ENCODE data around the gene CTNNA2. TPM values are rescaled to one million over a fixed set of nuclear protein-coding genes. Genes with fewer than 3 reads are reported as not detected.

The CTNNA2 gene
- total and polyA plus RNA-seq, 9 of the 15 experiments (the other 6 are each of a cell fraction or from before 2014, with no cell fraction given): 0.03 to 0.40 (median 0.15) TPM

GRCh38 chr2:80489717-80490116 is 976.9 kb downstream of the CTNNA2 start:
- Histone ChIP-seq H4K20me1 (replicated peaks; ENCODE audit: control insufficient read depth, insufficient read depth, low read length) (no peaks in the 10 kb centered on the region), H2AFZ (ENCODE audit: low read depth, low read length) (no peak overlapping the region), H3K9me3 (replicated peaks; ENCODE audit: control insufficient read depth, insufficient read depth, low read depth, low read length) (no peaks in the 10 kb centered on the region), H3K27ac (ENCODE audit: extremely low read depth, low read depth, low read length) (no peak overlapping the region), H3K9me1 (ENCODE audit: control insufficient read depth, insufficient read depth, low read length) (no peaks in the 10 kb centered on the region), H3K4me3 (no peak overlapping the region), H3K4me1 (replicated peaks in 1 of 2; ENCODE audit: control insufficient read depth in 2 of 2, insufficient read depth in 2 of 2, low read length in 2 of 2) (no peaks in the 10 kb centered on the region), H3K27me3 (ENCODE audit: control insufficient read depth in 2 of 2, insufficient read depth in 2 of 2, low read length in 2 of 2) (no peaks in the 10 kb centered on the region), H3K9ac (ENCODE audit: insufficient read depth in 1 of 2, low read depth in 2 of 2, low read length in 2 of 2) (no peak overlapping the region), H3K79me2 (ENCODE audit: control insufficient read depth, insufficient read depth, low read length) (no peaks in the 10 kb centered on the region), H3K4me2 (ENCODE audit: insufficient read depth, low read length) (no peak overlapping the region), H3K36me3 (ENCODE audit: control insufficient read depth, insufficient read depth, low read length) (no peaks in the 10 kb centered on the region)
- ATAC-seq: no peak
- POLR2A ChIA-PET: no interaction called here
- WGBS (ENCODE audit: insufficient coverage, low coverage, missing lambda C conversion rate): 2% methylated on average over 3 of the region's 3 CpGs
- no peak for TF ChIP-seq ID3 (CRISPR knock-in tag; IDR thresholded peaks at IDR 0.05)
- TF ChIP-seq ID3 (tag; IDR thresholded peaks at IDR 0.05): no peak
- peak; percentile 72 for TF ChIP-seq MEIS2 (IDR thresholded peaks at IDR 0.05; ENCODE audit: partially characterized antibody)
- TF ChIP-seq PKNOX1 (IDR thresholded peaks at IDR 0.05): peak; percentile 50; the same call in 1 of the 2 replicates
- DNase-seq (ENCODE audit: extremely low read depth in 1 of 4, low spot score in 3 of 4): no peak
- intact Hi-C loops (cut with micrococcal nuclease) (no loop called here), in situ Hi-C loops (cut with MboI) (no loop called here)
- CTCF ChIA-PET (ENCODE audit: low intra/inter-chr PET ratio): no interaction called here
- no peak for FAIRE-seq
- no TSS peak for BruUV-seq (replicated peaks)

GRCh38 chr2:80490964-80491363 is 978.1 kb downstream of the CTNNA2 start:
- H3K4me3 ChIP-seq: no peak overlapping the region
- H3K36me3 ChIP-seq (ENCODE audit: control insufficient read depth, insufficient read depth, low read length): no peaks in the 10 kb centered on the region
- in situ Hi-C loops (cut with MboI): no loop called here
- TF ChIP-seq PHB (CRISPR knock-in tag; IDR thresholded peaks at IDR 0.05) (no peak), VEZF1 (CRISPR knock-in tag; IDR thresholded peaks at IDR 0.05) (no peak), CBFB (CRISPR knock-in tag; IDR thresholded peaks at IDR 0.05) (no peak), HMGN3 (IDR thresholded peaks at IDR 0.05; ENCODE audit: borderline replicate concordance, extremely low read depth, insufficient read length, low read depth, low read length) (no peak), ZC3H8 (IDR thresholded peaks at IDR 0.05) (no peak), HOMEZ (CRISPR knock-in tag; IDR thresholded peaks at IDR 0.05) (no peak), PKNOX1 (IDR thresholded peaks at IDR 0.05) (no peak), ZNF263 (CRISPR knock-in tag; IDR thresholded peaks at IDR 0.05; ENCODE audit: borderline replicate concordance) (no peak)
- no peak overlapping the region for H3K4me2 ChIP-seq (ENCODE audit: insufficient read depth, low read length)
- H3K79me2 ChIP-seq (ENCODE audit: control insufficient read depth, insufficient read depth, low read length): no peaks in the 10 kb centered on the region
- no TSS peak for BruUV-seq (replicated peaks)
- ATAC-seq (no peak), FAIRE-seq (no peak), DNase-seq (ENCODE audit: extremely low read depth in 1 of 4, low spot score in 3 of 4) (no peak)
- no peaks in the 10 kb centered on the region for H3K4me1 ChIP-seq (replicated peaks in 1 of 2; ENCODE audit: control insufficient read depth in 2 of 2, insufficient read depth in 2 of 2, low read length in 2 of 2)
- intact Hi-C loops (cut with micrococcal nuclease): no loop called here
- H3K27me3 ChIP-seq (ENCODE audit: control insufficient read depth in 2 of 2, insufficient read depth in 2 of 2, low read length in 2 of 2): no peaks in the 10 kb centered on the region
- no peaks in the 10 kb centered on the region for H4K20me1 ChIP-seq (replicated peaks; ENCODE audit: control insufficient read depth, insufficient read depth, low read length)
- CTCF ChIA-PET (ENCODE audit: low intra/inter-chr PET ratio): no interaction called here
- no peak overlapping the region for H2AFZ ChIP-seq (ENCODE audit: low read depth, low read length)
- no peaks in the 10 kb centered on the region for H3K9me3 ChIP-seq (replicated peaks; ENCODE audit: control insufficient read depth, insufficient read depth, low read depth, low read length)
- H3K9ac ChIP-seq (ENCODE audit: insufficient read depth in 1 of 2, low read depth in 2 of 2, low read length in 2 of 2): no peak overlapping the region
- POLR2A ChIA-PET: no interaction called here
- no peak overlapping the region for H3K27ac ChIP-seq (ENCODE audit: extremely low read depth, low read depth, low read length)
- 1% methylated on average over 4 of the region's 4 CpGs for WGBS (ENCODE audit: insufficient coverage, low coverage, missing lambda C conversion rate)
- H3K9me1 ChIP-seq (ENCODE audit: control insufficient read depth, insufficient read depth, low read length): no peaks in the 10 kb centered on the region

All from K562 (cell line).